Transverse colon (tissue), 4 donors: ENCODE data around the gene MADD. TPM values are rescaled to one million over a fixed set of nuclear protein-coding genes. Genes with fewer than 3 reads are reported as not detected.

Source experiments
- DNase-seq: peaks from one replicate; pipeline ENCODE4 v3.0.0-alpha.2; 2019
- H3K27ac ChIP-seq, 4 donors: fragments of 200-600 bp; sonication (generic); 2 replicates each; pipeline ENCODE4 v1.5.1; 2016 to 2018; ENCODE audit warnings: inconsistent platforms in 4 of 4
- H3K27me3 ChIP-seq: fragments of 200-600 bp; sonication (generic); 2 replicates; pipeline ENCODE4 v1.5.1; 2017; ENCODE audit warnings: inconsistent platforms
- H3K36me3 ChIP-seq, 4 donors: fragments of 200-600 bp; sonication (generic); 2 replicates each; pipeline ENCODE4 v1.5.1; 2017 to 2019; ENCODE audit warnings: inconsistent platforms in 4 of 4
- H3K4me1 ChIP-seq, 4 donors: fragments of 200-600 bp; sonication (generic); 2 replicates each; pipeline ENCODE4 v1.5.1; 2017 to 2020; ENCODE audit warnings: inconsistent platforms in 4 of 4
- H3K4me3 ChIP-seq, 4 donors: fragments of 200-600 bp; sonication (generic); 1 replicate in 1 of 4; 2 replicates in 3 of 4; pipeline versions ENCODE4 v1.5.1 to v1.6.1; 2017 to 2019; ENCODE audit warnings: inconsistent platforms in 4 of 4
- H3K9me3 ChIP-seq, 2 donors: fragments of 200-600 bp; sonication (generic); 2 replicates each; pipeline ENCODE4 v1.5.1; 2017 to 2019; ENCODE audit warnings: inconsistent platforms in 2 of 2
- CTCF ChIP-seq, 5 experiments: fragments of 200-600 bp in 3 of 5; fragments of 450-650 bp in 2 of 5; sonication (generic) in 3 of 5; IDR thresholded peaks; 1 replicate in 2 of 5; 2 replicates in 3 of 5; pipeline ENCODE4 v1.5.1; 2016 to 2017; ENCODE audit warnings: antibody characterized with exemption in 5 of 5, inconsistent platforms in 3 of 5, mild to moderate bottlenecking in 2 of 5, moderate library complexity in 1 of 5
- EP300 ChIP-seq: sonication (generic); formaldehyde crosslinking; IDR thresholded peaks from one replicate; pipeline ENCODE4 v1.6.1; 2017; ENCODE audit warnings: antibody characterized with exemption, low read depth
- POLR2A ChIP-seq: fragments of 450-650 bp; IDR thresholded peaks from one replicate; pipeline ENCODE4 v1.6.1; 2016; ENCODE audit warnings: antibody characterized with exemption, mild to moderate bottlenecking, moderate library complexity
- POLR2AphosphoS5 ChIP-seq, 3 donors: sonication (generic); formaldehyde crosslinking; IDR thresholded peaks; one replicate each; pipeline ENCODE4 v1.6.1; 2016; ENCODE audit warnings: antibody characterized with exemption in 3 of 3
- WGBS, 2 donors: methylation state at CpG; one replicate each; pipeline ENCODE4 v1.1.5; 2018; ENCODE audit warnings: low coverage in 1 of 2; 5-methylcytosine and 5-hydroxymethylcytosine counted together
- in situ Hi-C, 4 donors: fragments of 200-750 bp; cut with MboI; loops; one replicate each; pipeline versions ENCODE4 v1.15.0 to v1.15.1; 2017; ENCODE audit warnings: low sequenced_read_pairs in 3 of 4, low pct_ligation_motif_present in 1 of 4, low pct_unique_long_range_greater_than_20kb in 1 of 4
- intact Hi-C: fragments of 100-400 bp; cut with DNase I; formaldehyde crosslinking; loops from one replicate; pipeline ENCODE4 v1.15.1; 2023; ENCODE audit warnings: low total_unique reads
- total RNA-seq, 4 donors: library from RNA; depleted of rRNA; stranded (reverse); fragments of >200 nt; gene quantifications; one replicate each; pipeline ENCODE4 v1.1.0, GENCODE V29; 2016

The MADD gene
- total RNA-seq, 4 donors from 2014 or later = 64.3 to 285 (median 71.8) TPM

GRCh38 chr11:47340010-47340409, 70.1 kb downstream of the MADD start:
- H3K27me3 ChIP-seq = no peaks in the 10 kb centered on the region
- no peaks in the 10 kb centered on the region for H3K9me3 ChIP-seq
- no peak for DNase-seq
- no peak overlapping the region for H3K27ac ChIP-seq
- H3K4me1 ChIP-seq = no peaks in the 10 kb centered on the region
- no peak for TF ChIP-seq POLR2A
- TF ChIP-seq CTCF (IDR thresholded peaks at IDR 0.05) = no peak
- no peak for TF ChIP-seq POLR2AphosphoS5 (IDR thresholded peaks at IDR 0.05)
- no peak for TF ChIP-seq EP300
- 87% methylated on average over 9 of the region's 9 CpGs; no CpG with 5 or more reads in 1 of the 2 donors for WGBS, 2 donors
- H3K36me3 ChIP-seq = no peaks in the 10 kb centered on the region
- no peak overlapping the region for H3K4me3 ChIP-seq
- intact Hi-C loops (loop anchor here (10.0 kb wide), 1 partner anchor 65 kb away; the partner anchor contains the start of gene MADD), in situ Hi-C loops (no loop called here)

GRCh38 chr11:47340980-47341775, 71.2 kb downstream of the MADD start:
- Histone ChIP-seq H3K9me3 (no peaks in the 10 kb centered on the region), H3K36me3 (no peaks in the 10 kb centered on the region), H3K27ac (no peak overlapping the region), H3K4me3 (no peak overlapping the region), H3K4me1 (no peaks in the 10 kb centered on the region), H3K27me3 (no peaks in the 10 kb centered on the region)
- intact Hi-C loops (loop anchor here (10.0 kb wide), 1 partner anchor 66 kb away; the partner anchor contains the start of gene MADD), in situ Hi-C loops (no loop called here)
- no peak for TF ChIP-seq POLR2A
- no peak for TF ChIP-seq EP300
- no peak for TF ChIP-seq CTCF (IDR thresholded peaks at IDR 0.05)
- TF ChIP-seq POLR2AphosphoS5 (IDR thresholded peaks at IDR 0.05) = no peak
- WGBS, 2 donors = 63 to 66% methylated on average over 5 to 14 of the region's 18 CpGs
- DNase-seq = no peak

DNA sequence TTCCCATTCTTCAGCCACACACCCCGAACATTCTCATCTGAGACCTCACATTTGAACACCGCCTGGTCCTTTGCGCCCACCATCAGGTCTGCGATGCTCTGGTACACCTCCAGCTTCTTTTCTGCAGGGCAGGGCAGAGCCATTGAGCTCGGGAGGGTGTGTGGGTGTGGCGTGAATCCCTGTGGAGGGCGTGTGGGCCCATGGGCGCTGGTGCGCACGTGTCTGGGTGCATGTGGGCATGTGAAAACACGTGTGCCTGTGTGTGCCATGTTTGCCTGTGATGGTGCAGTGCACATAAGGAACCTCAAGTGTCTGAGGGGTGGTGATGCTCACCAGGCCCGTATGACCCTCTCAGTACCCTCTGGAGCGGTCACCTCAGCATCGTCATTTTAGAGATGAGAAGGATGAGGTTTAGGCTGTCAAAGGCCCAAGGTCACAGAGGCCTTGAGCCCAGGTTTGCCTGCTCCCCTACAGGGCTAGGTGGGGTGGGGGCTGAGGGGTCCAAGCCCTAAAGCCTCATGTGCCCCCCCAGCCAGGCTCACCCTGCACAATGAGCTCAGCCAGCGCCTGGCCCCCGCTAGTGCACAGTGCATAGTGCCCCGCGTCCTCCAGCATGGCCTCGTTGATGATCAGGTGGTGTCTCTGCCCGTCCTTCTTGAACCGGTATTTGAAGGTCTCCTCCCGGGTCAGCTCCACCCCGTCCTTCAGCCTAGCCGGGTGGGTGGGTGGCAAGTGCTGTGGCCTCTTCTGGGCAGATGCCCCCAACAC, 72.3 kb downstream of the MADD start:
- TF ChIP-seq CTCF (IDR thresholded peaks at IDR 0.05) (no peak), POLR2A (no peak), POLR2AphosphoS5 (IDR thresholded peaks at IDR 0.05) (no peak), EP300 (no peak)
- DNase-seq = no peak
- no peaks in the 10 kb centered on the region for H3K4me1 ChIP-seq
- no peaks in the 10 kb centered on the region for H3K9me3 ChIP-seq
- in situ Hi-C loops = no loop called here
- no peak overlapping the region for H3K27ac ChIP-seq
- H3K36me3 ChIP-seq = no peaks in the 10 kb centered on the region
- no peak overlapping the region for H3K4me3 ChIP-seq
- intact Hi-C loops = loop anchor here (10.0 kb wide), 1 partner anchor 67 kb away; the partner anchor contains the start of gene MADD
- 81 to 83% methylated on average over 6 to 24 of the region's 24 CpGs for WGBS, 2 donors
- H3K27me3 ChIP-seq = no peaks in the 10 kb centered on the region

- WGBS, 2 donors = 95% methylated on average over 15 of the region's 15 CpGs; no CpG with 5 or more reads in 1 of the 2 donors
These were observed 72.9 kb downstream of the MADD start for GRCh38 chr11:47342854-47343253.

More at GRCh38 chr11:47342854-47343253, 72.9 kb downstream of the MADD start:
- in situ Hi-C loops = no loop called here
- Histone ChIP-seq H3K27me3 (no peaks in the 10 kb centered on the region), H3K9me3 (no peaks in the 10 kb centered on the region), H3K36me3 (no peaks in the 10 kb centered on the region), H3K27ac (no peak overlapping the region), H3K4me1 (no peaks in the 10 kb centered on the region), H3K4me3 (no peak overlapping the region)
- DNase-seq = no peak
- intact Hi-C loops = loop anchor here (10.0 kb wide), 1 partner anchor 68 kb away; the partner anchor contains the start of gene MADD
- no peak for TF ChIP-seq CTCF (IDR thresholded peaks at IDR 0.05)
